Neural crest cell (in vitro differentiated cells): ENCODE data around the gene FBXL5. TPM values are rescaled to one million over a fixed set of nuclear protein-coding genes. Genes with fewer than 3 reads are reported as not detected.

ENCODE experiments used
- DNase-seq: peaks from one replicate; pipeline ENCODE4 v3.0.0; 2021; ENCODE audit warnings: low read depth, mixed read lengths, low spot score
- H3K27ac Mint-ChIP-seq: one replicate; pipeline ENCODE4 v1.8.0; 2021; ENCODE audit warnings: mild to moderate bottlenecking, mixed read lengths; ENCODE audit not compliant: unreplicated experiment
- H3K27me3 Mint-ChIP-seq: 2 replicates; pipeline ENCODE4 v1.8.0; 2021; ENCODE audit warnings: low read depth, mild to moderate bottlenecking, mixed read lengths
- H3K36me3 Mint-ChIP-seq: 2 replicates; pipeline ENCODE4 v1.8.0; 2021; ENCODE audit warnings: low read depth, mild to moderate bottlenecking, mixed read lengths
- H3K4me1 Mint-ChIP-seq: 2 replicates; pipeline ENCODE4 v1.8.0; 2021; ENCODE audit warnings: mixed read lengths
- H3K4me3 Mint-ChIP-seq: one replicate; pipeline ENCODE4 v1.8.0; 2021; ENCODE audit warnings: mild to moderate bottlenecking, mixed read lengths
- H3K9me3 Mint-ChIP-seq: 2 replicates; pipeline ENCODE4 v1.8.0; 2021; ENCODE audit warnings: mixed read lengths
- total RNA-seq: library from RNA; stranded (reverse); gene quantifications from 2 replicates; pipeline ENCODE4 v1.2.1, GENCODE V29; 2021
- TF ChIP-seq, protein P1 (sequence below): fragments of 200-600 bp; sonication (generic); conservative IDR thresholded peaks from 2 replicates; pipeline ENCODE4 v1.5.0; 2021; ENCODE audit warnings: antibody characterized with exemption, mild to moderate bottlenecking

Gene FBXL5
- total RNA-seq, 1 donor from 2014 or later = 71.2 TPM

DNA sequence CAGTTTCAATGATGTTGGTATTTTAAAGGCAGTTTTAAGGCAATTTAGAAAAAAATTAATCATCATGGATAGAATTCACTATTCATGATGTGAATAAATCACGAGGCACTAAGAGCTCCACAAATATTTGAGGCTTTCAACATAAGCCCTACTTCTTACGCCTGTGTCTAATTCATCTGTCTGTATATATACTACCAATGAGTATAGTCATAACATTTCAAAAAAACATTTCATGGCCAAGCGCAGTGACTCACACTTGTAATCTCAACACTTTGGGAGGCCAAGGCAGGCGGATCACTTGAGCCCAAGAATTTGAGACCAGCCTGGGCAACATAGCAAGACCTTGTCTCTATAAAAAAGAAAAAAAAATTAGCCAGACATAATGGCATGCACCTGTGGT lies 56.5 kb downstream of the FBXL5 start:
- Mint-ChIP-seq H3K27me3 (no peaks in the 10 kb centered on the region), H3K4me3 (no peak overlapping the region), H3K36me3 (peaks cover 39% of the 10 kb centered on the region), H3K4me1 (no peaks in the 10 kb centered on the region), H3K27ac (no peak overlapping the region), H3K9me3 (peaks cover 8% of the 10 kb centered on the region)
- TF ChIP-seq, protein P1, sequence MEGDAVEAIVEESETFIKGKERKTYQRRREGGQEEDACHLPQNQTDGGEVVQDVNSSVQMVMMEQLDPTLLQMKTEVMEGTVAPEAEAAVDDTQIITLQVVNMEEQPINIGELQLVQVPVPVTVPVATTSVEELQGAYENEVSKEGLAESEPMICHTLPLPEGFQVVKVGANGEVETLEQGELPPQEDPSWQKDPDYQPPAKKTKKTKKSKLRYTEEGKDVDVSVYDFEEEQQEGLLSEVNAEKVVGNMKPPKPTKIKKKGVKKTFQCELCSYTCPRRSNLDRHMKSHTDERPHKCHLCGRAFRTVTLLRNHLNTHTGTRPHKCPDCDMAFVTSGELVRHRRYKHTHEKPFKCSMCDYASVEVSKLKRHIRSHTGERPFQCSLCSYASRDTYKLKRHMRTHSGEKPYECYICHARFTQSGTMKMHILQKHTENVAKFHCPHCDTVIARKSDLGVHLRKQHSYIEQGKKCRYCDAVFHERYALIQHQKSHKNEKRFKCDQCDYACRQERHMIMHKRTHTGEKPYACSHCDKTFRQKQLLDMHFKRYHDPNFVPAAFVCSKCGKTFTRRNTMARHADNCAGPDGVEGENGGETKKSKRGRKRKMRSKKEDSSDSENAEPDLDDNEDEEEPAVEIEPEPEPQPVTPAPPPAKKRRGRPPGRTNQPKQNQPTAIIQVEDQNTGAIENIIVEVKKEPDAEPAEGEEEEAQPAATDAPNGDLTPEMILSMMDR = no peak
- DNase-seq = no peak

DNA sequence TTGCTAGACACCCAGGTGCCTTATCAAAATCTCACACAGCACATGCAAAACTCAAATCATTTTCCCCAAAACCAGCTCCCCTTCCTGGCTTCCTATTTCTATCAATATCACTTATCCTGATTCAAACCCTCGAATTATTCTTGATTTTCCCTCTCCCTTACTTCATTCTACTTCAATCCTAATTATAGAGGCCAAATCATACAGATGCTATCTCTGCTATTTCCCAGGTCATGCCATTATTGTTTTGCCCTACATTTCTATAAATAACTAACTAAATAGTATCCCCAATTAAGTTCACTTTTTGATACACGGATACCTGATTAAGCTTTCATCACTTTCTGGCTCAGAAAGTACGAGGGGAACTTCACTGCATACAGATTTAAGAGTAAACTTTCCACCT lies 62.4 kb downstream of the FBXL5 start:
- Mint-ChIP-seq H3K4me1 (no peaks in the 10 kb centered on the region), H3K27me3 (no peaks in the 10 kb centered on the region), H3K27ac (no peak overlapping the region), H3K4me3 (no peak overlapping the region), H3K9me3 (peaks cover under 1% of the 10 kb centered on the region), H3K36me3 (peaks cover 6% of the 10 kb centered on the region)
- TF ChIP-seq, protein P1 = no peak
- no peak for DNase-seq

DNA sequence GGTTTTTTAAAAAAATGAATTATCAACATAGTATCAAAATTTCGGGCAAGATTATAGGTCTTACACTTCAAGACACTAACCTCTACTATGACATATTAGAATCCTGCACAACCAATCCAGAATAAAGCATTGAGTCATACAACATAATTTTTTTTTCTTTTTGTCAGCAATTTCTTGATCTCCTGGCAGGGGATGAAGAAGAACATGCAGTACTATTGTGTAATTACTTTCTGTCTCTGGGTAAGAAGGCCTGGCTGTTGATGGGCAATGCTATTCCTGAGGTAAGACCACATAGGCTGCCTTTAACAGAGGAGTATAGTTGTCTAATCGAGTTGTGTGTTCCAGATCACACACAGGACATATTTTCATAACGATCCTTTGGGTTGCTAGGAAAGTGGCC lies 67.5 kb downstream of the FBXL5 start:
- peaks cover 30% of the 10 kb centered on the region for H3K36me3 Mint-ChIP-seq
- no peak overlapping the region for H3K4me3 Mint-ChIP-seq
- TF ChIP-seq, protein P1 = no peak
- DNase-seq = no peak
- H3K27me3 Mint-ChIP-seq = no peaks in the 10 kb centered on the region
- H3K9me3 Mint-ChIP-seq = peaks cover 11% of the 10 kb centered on the region
- no peaks in the 10 kb centered on the region for H3K4me1 Mint-ChIP-seq
- no peak overlapping the region for H3K27ac Mint-ChIP-seq

DNA sequence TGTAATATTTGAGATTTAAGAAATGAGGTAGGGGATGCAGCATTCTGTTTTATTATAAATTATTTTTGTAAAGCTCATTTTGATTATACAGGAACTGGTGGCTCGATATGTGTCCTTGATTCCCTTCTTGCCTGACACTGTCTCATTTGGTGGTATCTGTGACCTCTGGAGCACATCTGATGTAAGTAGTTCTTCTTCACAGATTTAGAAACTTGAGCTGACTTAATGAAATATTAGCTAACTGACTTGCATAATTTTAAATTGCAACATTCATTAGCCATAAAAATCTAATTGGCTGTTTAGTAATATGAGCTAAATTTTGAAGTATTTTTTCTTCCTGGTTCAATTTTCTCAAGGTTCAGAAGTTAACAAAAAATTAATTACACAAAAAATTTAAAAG lies 69.1 kb downstream of the FBXL5 start:
- no peak overlapping the region for H3K27ac Mint-ChIP-seq

DNA sequence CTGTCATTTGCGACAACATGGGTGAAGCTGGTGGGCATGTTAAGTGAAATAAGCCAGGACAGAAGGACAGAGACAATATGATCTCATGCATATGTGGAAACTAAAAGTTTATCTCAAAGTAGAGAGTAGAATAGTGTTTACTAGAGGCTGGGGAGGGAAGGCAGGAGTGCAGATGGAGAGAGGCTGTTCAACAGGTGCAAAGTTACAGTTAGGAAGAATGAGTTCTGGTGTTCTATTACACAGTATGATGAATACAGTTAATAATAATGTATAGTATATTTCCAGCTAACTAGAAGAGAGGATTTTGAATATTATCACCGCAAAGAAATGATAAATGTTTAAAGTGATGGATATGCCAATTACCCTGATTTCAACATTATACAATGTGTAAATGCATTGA lies 69.8 kb downstream of the FBXL5 start:
- no peak for DNase-seq
- H3K36me3 Mint-ChIP-seq = peaks cover 43% of the 10 kb centered on the region
- no peak overlapping the region for H3K4me3 Mint-ChIP-seq
- no peaks in the 10 kb centered on the region for H3K4me1 Mint-ChIP-seq
- TF ChIP-seq, protein P1 = no peak
- peaks cover 11% of the 10 kb centered on the region for H3K9me3 Mint-ChIP-seq
- H3K27ac Mint-ChIP-seq = no peak overlapping the region
- H3K27me3 Mint-ChIP-seq = no peaks in the 10 kb centered on the region

More for the DNA sequence above, 69.1 kb downstream of the FBXL5 start:
- H3K27me3 Mint-ChIP-seq = no peaks in the 10 kb centered on the region
- no peak overlapping the region for H3K4me3 Mint-ChIP-seq
- peaks cover 43% of the 10 kb centered on the region for H3K36me3 Mint-ChIP-seq
- TF ChIP-seq, protein P1 = no peak
- H3K4me1 Mint-ChIP-seq = no peaks in the 10 kb centered on the region
- no peak for DNase-seq
- peaks cover 11% of the 10 kb centered on the region for H3K9me3 Mint-ChIP-seq

DNA sequence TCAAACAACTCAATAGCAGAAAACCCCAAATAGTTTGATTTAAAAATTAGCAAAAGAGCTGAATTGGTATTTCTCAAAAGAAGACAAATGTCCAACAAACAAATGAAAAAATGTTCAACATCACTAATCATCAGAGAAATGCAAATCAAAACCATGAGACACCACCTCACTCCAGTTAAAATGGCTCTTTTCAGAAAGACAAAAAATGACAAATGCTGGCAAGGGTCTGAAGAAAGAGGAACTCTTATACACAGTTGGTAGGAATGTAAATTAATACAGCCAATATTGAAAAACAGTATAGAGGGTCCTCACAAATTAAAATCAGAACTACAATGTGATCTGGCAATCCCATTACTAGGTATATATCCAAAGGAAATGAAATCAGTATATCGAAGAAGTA lies 70.4 kb downstream of the FBXL5 start:
- Mint-ChIP-seq H3K27ac (no peak overlapping the region), H3K36me3 (peaks cover 43% of the 10 kb centered on the region), H3K4me1 (no peaks in the 10 kb centered on the region), H3K9me3 (peaks cover 11% of the 10 kb centered on the region), H3K27me3 (no peaks in the 10 kb centered on the region), H3K4me3 (no peak overlapping the region)
- no peak for DNase-seq
- TF ChIP-seq, protein P1 = no peak
